NB4 (cell line): ENCODE data around the gene BPIFB6.

ENCODE experiments used
- DNase-seq: peaks from one replicate; pipeline ENCODE4 v3.0.0; 2010; ENCODE audit warnings: low read depth
- H3K4me3 ChIP-seq: one replicate; pipeline ENCODE4 v1.5.1; 2011; ENCODE audit warnings: mild to moderate bottlenecking, low read depth, low read length, moderate library complexity
- CTCF ChIP-seq: IDR thresholded peaks from one replicate; pipeline ENCODE4 v1.5.1; 2012; ENCODE audit warnings: low read depth, low read length
- MYC ChIP-seq: IDR thresholded peaks from 2 replicates; pipeline ENCODE4 v1.6.1; 2011; ENCODE audit warnings: low read depth, low read length
- POLR2A ChIP-seq: IDR thresholded peaks from 2 replicates; pipeline ENCODE4 v1.6.1; 2011; ENCODE audit warnings: mild to moderate bottlenecking; ENCODE audit not compliant: insufficient read length; ENCODE audit errors: extremely low read depth
- TF ChIP-seq, protein P1 (sequence below): IDR thresholded peaks from 2 replicates; pipeline ENCODE4 v1.6.1; 2011; ENCODE audit warnings: low read depth, low read length

BPIFB6 gene

DNA sequence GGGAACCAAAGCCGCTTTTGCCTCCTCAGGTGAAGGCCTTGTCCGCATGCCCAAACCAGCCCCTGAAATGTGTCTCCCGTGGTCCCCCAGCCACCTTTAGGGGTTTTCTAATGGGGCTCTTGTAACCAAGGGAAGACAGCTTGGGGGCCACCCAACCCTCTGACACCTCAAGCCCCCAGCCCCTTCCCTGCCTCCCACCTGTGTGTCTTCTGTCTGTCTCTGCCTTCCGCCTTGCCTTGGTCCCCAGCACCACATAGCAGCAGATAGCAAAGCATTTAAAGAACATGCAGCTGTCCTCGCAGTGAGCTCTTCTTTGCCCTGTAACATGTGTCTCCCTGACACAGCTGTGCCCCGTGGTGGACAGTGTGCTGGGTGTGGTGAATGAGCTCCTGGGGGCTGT lies 31.8 kb downstream of the BPIFB6 start:
- no peak overlapping the region for H3K4me3 ChIP-seq
- TF ChIP-seq, protein P1, sequence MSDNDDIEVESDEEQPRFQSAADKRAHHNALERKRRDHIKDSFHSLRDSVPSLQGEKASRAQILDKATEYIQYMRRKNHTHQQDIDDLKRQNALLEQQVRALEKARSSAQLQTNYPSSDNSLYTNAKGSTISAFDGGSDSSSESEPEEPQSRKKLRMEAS, result no peak
- no peak for TF ChIP-seq CTCF
- no peak for TF ChIP-seq MYC
- no peak for DNase-seq

DNA sequence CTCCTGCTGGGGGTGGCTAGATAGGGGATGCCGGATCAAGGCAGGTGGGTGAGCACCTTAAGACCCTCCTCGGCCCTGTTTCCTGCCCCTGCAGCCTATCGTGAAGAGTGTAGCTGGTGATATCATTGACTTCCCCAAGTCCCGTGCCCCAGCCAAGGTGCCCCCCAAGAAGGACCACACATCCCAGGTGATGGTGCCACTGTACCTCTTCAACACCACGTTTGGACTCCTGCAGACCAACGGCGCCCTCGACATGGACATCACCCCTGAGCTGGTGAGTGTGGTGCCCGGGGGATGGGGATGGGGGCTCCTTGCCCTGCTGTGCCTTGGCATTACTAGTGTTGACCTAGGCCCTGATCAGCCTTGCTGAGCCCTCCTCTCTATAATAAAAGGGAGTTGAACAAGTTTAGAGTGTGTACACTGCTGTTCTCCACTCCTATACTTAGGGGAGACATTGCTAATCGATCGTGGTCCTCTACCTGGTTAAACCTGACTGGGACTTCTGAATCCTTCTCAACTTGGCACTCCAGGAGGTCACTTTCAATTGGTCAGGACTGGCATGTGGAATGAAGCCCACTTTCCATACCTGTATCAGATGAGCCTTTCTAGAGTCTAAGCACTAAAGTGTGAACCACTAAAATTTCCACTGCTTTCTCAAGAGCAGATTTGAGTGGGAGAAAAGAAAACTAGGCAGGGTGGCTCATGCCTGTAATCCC lies 33.3 kb downstream of the BPIFB6 start:
- no peak for TF ChIP-seq MYC
- TF ChIP-seq CTCF, result no peak
- no peak overlapping the region for H3K4me3 ChIP-seq

DNA sequence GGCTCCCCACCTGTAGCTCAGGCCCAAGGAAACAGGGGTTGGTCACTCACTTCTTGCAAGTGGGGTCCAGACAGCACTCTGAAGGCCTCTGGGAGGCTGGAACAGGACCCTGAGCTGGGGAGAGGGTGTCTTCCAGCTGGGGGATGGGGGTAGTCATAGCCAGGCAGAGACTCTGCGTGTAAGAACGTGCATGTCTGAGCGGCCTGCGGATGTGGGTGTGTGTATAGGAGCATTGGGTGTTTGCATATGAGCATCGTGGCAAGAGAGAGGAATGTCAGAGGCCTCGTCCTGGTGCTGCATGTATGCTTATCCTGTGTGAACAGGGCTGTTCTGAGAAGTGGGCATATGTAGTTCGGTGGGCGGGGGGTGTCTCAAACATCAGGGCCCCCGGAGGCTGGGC lies 34.3 kb downstream of the BPIFB6 start:
- no peak overlapping the region for H3K4me3 ChIP-seq
- no peak for DNase-seq
- TF ChIP-seq, protein P1, result no peak
- no peak for TF ChIP-seq POLR2A
- no peak for TF ChIP-seq CTCF
- TF ChIP-seq MYC, result no peak

More for the DNA sequence above, 33.3 kb downstream of the BPIFB6 start:
- no peak for DNase-seq

GRCh38 chr20:33067806-33068205 lies 36.4 kb downstream of the BPIFB6 start:
- no peak overlapping the region for H3K4me3 ChIP-seq
- DNase-seq, result no peak
- TF ChIP-seq POLR2A (no peak), MYC (no peak), CTCF (no peak)
- TF ChIP-seq, protein P1, result no peak

DNA sequence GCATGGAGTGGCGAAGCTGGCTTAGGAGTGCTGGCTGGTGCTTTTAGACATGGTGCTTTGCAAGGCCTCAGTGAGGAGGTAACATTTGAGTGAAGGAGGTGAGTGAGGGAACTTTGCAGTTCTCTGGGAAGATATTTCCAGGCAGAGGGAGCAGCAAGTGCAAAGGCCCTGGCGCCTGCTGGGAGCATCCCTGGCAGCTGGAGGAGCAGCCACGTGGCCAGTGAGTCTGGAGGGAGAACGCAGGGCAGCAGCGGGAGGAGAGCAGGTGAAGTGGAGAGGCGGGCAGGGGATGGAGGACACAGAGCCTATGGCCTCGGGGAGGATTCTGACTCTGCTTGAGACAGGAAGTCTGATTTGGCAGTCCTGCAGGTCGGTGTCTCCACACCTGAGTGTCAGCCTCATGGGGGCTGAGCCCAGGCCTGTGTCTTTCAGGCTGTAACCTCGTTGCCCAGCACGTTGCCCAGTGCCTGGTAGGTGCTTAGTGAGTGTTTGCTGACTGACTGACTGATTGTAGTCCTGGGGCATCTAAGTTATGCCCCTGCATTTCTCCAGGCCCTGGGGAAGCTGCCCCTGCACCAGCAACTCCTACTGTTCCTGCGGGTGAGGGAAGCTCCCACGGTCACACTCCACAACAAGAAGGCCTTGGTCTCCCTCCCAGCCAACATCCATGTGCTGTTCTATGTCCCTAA lies 36.9 kb downstream of the BPIFB6 start:
- no peak overlapping the region for H3K4me3 ChIP-seq
- TF ChIP-seq POLR2A (no peak), MYC (no peak), CTCF (no peak)
- TF ChIP-seq, protein P1, result no peak
- no peak for DNase-seq

DNA sequence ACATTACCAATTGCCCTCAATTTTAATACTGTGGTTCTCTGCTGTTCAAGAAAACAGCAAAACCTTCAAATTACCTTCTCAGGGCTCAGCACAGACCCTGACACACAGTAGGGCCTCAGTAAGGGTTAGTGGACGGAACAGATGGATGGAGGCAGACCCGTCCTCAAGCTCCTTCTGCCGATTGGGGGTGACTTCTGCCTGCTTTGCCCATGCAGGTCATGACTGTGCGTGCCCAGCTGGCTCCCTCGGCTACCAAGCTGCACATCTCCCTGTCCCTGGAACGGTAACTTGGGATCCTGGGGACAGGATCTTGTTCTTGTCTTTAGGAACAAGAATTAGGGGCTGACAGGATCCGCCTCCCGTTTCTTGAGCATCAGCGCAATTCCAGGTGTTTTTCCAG lies 38.2 kb downstream of the BPIFB6 start:
- no peak for DNase-seq
- no peak overlapping the region for H3K4me3 ChIP-seq
- TF ChIP-seq MYC (no peak), POLR2A (no peak)
- TF ChIP-seq, protein P1, result no peak
